ENCODE measurements around the gene CDH20.

CDH20 gene

GRCh38 chr18:61333271-61333745 is at the start of gene CDH20:
Gene CDH20 (plus strand): TSS chr18:61333430.
- in situ Hi-C loops (cut with HindIII; ENCODE audit: low sequenced_read_pairs): no loop called here

GRCh38 chr18:61284039-61284438 is 49.2 kb upstream of the CDH20 start:
- in situ Hi-C loops (cut with HindIII; ENCODE audit: low sequenced_read_pairs): no loop called here

- in situ Hi-C loops (cut with HindIII; ENCODE audit: low sequenced_read_pairs): no loop called here
Measured at GRCh38 chr18:61285777-61286176, 47.5 kb upstream of the CDH20 start.

- in situ Hi-C loops (cut with HindIII; ENCODE audit: low sequenced_read_pairs): no loop called here
Measured at GRCh38 chr18:61286867-61287266, 46.4 kb upstream of the CDH20 start.

- in situ Hi-C loops (cut with HindIII; ENCODE audit: low sequenced_read_pairs): no loop called here
Measured at GRCh38 chr18:61290616-61291015, 42.6 kb upstream of the CDH20 start.

GRCh38 chr18:61292280-61293035 is 40.8 kb upstream of the CDH20 start:
- in situ Hi-C loops (cut with HindIII; ENCODE audit: low sequenced_read_pairs): no loop called here

- in situ Hi-C loops (cut with HindIII; ENCODE audit: low sequenced_read_pairs): no loop called here
Measured at GRCh38 chr18:61295153-61295552, 38.1 kb upstream of the CDH20 start.

GRCh38 chr18:61308004-61308403 is 25.2 kb upstream of the CDH20 start:
- in situ Hi-C loops (cut with HindIII; ENCODE audit: low sequenced_read_pairs): no loop called here

- in situ Hi-C loops (cut with HindIII; ENCODE audit: low sequenced_read_pairs): no loop called here
Measured at GRCh38 chr18:61308795-61309393, 24.3 kb upstream of the CDH20 start.

- in situ Hi-C loops (cut with HindIII; ENCODE audit: low sequenced_read_pairs): no loop called here
Measured at GRCh38 chr18:61322265-61322873, 10.9 kb upstream of the CDH20 start.

- in situ Hi-C loops (cut with HindIII; ENCODE audit: low sequenced_read_pairs): no loop called here
Measured at GRCh38 chr18:61323951-61324350, 9.3 kb upstream of the CDH20 start.

- in situ Hi-C loops (cut with HindIII; ENCODE audit: low sequenced_read_pairs): no loop called here
Measured at GRCh38 chr18:61326407-61326806, 6.8 kb upstream of the CDH20 start.

GRCh38 chr18:61329398-61329797 is 3.8 kb upstream of the CDH20 start:
- in situ Hi-C loops (cut with HindIII; ENCODE audit: low sequenced_read_pairs): no loop called here

- in situ Hi-C loops (cut with HindIII; ENCODE audit: low sequenced_read_pairs): no loop called here
Measured at GRCh38 chr18:61331051-61331450, 2.2 kb upstream of the CDH20 start.

- in situ Hi-C loops (cut with HindIII; ENCODE audit: low sequenced_read_pairs): no loop called here
Measured at GRCh38 chr18:61333746-61334490, 688 bp downstream of the CDH20 start.

- in situ Hi-C loops (cut with HindIII; ENCODE audit: low sequenced_read_pairs): no loop called here
Measured at GRCh38 chr18:61334491-61334850, 1.2 kb downstream of the CDH20 start.

- in situ Hi-C loops (cut with HindIII; ENCODE audit: low sequenced_read_pairs): no loop called here
Measured at GRCh38 chr18:61334951-61335683, 1.9 kb downstream of the CDH20 start.

GRCh38 chr18:61335684-61336555 is 2.7 kb downstream of the CDH20 start:
- in situ Hi-C loops (cut with HindIII; ENCODE audit: low sequenced_read_pairs): no loop called here

- in situ Hi-C loops (cut with HindIII; ENCODE audit: low sequenced_read_pairs): no loop called here
Measured at GRCh38 chr18:61336766-61337165, 3.5 kb downstream of the CDH20 start.

GRCh38 chr18:61337527-61337926 is 4.3 kb downstream of the CDH20 start:
- in situ Hi-C loops (cut with HindIII; ENCODE audit: low sequenced_read_pairs): no loop called here

Data from DLD1 (cell line).